Smooth muscle cell (in vitro differentiated cells): Measurements from ENCODE around the gene PSORS1C2. TPM values are rescaled to one million over a fixed set of nuclear protein-coding genes. Genes with fewer than 3 reads are reported as not detected.

ENCODE experiments used
- DNase-seq: peaks from one replicate; lab custom pipeline; 2025; ENCODE audit not compliant: unreplicated experiment; lab: John Stamatoyannopoulos, UW
- H2AFZ ChIP-seq: fragments of 200-600 bp; sonication (generic); 2 replicates; pipeline ENCODE4 v1.6.0; 2016; ENCODE audit warnings: antibody characterized with exemption, low read depth, mild to moderate bottlenecking
- H3F3A ChIP-seq: fragments of 200-600 bp; sonication (generic); 2 replicates; pipeline ENCODE4 v1.6.0; 2017; ENCODE audit warnings: antibody characterized with exemption, low read depth
- H3K27ac ChIP-seq: fragments of 200-600 bp; sonication (generic); 2 replicates; pipeline ENCODE4 v1.5.1; 2016; ENCODE audit warnings: low read depth, mild to moderate bottlenecking
- H3K27me3 ChIP-seq: fragments of 200-600 bp; sonication (generic); 2 replicates; pipeline ENCODE4 v1.6.1; 2016; ENCODE audit warnings: low read depth, mild to moderate bottlenecking
- H3K36me3 ChIP-seq: fragments of 200-600 bp; sonication (generic); 2 replicates; pipeline ENCODE4 v1.5.1; 2016; ENCODE audit warnings: low read depth
- H3K4me1 ChIP-seq: fragments of 200-600 bp; sonication (generic); 2 replicates; pipeline ENCODE4 v1.5.1; 2016; ENCODE audit warnings: low read depth
- H3K4me2 ChIP-seq: fragments of 200-600 bp; sonication (generic); 2 replicates; pipeline ENCODE4 v1.6.0; 2016; ENCODE audit warnings: mild to moderate bottlenecking
- H3K4me3 ChIP-seq: fragments of 200-600 bp; sonication (generic); 2 replicates; pipeline ENCODE4 v1.5.1; 2016; ENCODE audit warnings: mild to moderate bottlenecking
- H3K79me2 ChIP-seq: fragments of 200-600 bp; sonication (generic); 2 replicates; pipeline ENCODE4 v1.6.0; 2016; ENCODE audit warnings: low read depth, mild to moderate bottlenecking
- H3K9ac ChIP-seq: fragments of 200-600 bp; sonication (generic); 2 replicates; pipeline ENCODE4 v1.6.0; 2016; ENCODE audit warnings: low read depth
- H3K9me3 ChIP-seq: fragments of 200-600 bp; sonication (generic); replicated peaks from 2 replicates; pipeline ENCODE4 v1.5.1; 2016; ENCODE audit warnings: low read depth
- H4K20me1 ChIP-seq: fragments of 200-600 bp; sonication (generic); 2 replicates; pipeline ENCODE4 v1.6.0; 2016; ENCODE audit warnings: low read depth
- WGBS: methylation state at CpG from one replicate; pipeline ENCODE4 v1.1.7; 2016; ENCODE audit warnings: low lambda C conversion rate; 5-methylcytosine and 5-hydroxymethylcytosine counted together
- polyA plus RNA-seq: library from polyadenylated mRNA; unstranded; fragments of >200 nt; fragmentation: Nextera tagmentation; extraction: Ambion mirVana; gene quantifications from 2 replicates; pipeline ENCODE4 v1.2.1, GENCODE V29; 2016
- total RNA-seq: library from RNA; depleted of rRNA; stranded (reverse); fragments of >200 nt; gene quantifications from 2 replicates; pipeline ENCODE4 v1.2.3, GENCODE V29; 2014
- TF ChIP-seq, protein P1 (sequence below): fragments of 200-600 bp; sonication (generic); IDR thresholded peaks from 2 replicates; pipeline ENCODE4 v1.5.1; 2017; ENCODE audit warnings: borderline replicate concordance, mild to moderate bottlenecking, antibody characterized with exemption; ENCODE audit not compliant: insufficient read depth, poor library complexity, severe bottlenecking

PSORS1C2 gene
- total and polyA plus RNA-seq, 2 experiments from 2014 or later, result 0.49 to 1.1 TPM

GRCh38 chr6:31163922-31164321 is 25.1 kb upstream of the PSORS1C2 start:
- no peak for DNase-seq
- TF ChIP-seq, protein P1, sequence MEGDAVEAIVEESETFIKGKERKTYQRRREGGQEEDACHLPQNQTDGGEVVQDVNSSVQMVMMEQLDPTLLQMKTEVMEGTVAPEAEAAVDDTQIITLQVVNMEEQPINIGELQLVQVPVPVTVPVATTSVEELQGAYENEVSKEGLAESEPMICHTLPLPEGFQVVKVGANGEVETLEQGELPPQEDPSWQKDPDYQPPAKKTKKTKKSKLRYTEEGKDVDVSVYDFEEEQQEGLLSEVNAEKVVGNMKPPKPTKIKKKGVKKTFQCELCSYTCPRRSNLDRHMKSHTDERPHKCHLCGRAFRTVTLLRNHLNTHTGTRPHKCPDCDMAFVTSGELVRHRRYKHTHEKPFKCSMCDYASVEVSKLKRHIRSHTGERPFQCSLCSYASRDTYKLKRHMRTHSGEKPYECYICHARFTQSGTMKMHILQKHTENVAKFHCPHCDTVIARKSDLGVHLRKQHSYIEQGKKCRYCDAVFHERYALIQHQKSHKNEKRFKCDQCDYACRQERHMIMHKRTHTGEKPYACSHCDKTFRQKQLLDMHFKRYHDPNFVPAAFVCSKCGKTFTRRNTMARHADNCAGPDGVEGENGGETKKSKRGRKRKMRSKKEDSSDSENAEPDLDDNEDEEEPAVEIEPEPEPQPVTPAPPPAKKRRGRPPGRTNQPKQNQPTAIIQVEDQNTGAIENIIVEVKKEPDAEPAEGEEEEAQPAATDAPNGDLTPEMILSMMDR, result no peak

GRCh38 chr6:31162463-31163165 is 23.7 kb upstream of the PSORS1C2 start:
- TF ChIP-seq, protein P1, result no peak
- no peaks in the 10 kb centered on the region for H4K20me1 ChIP-seq
- no peaks in the 10 kb centered on the region for H3F3A ChIP-seq
- H3K27me3 ChIP-seq, result no peaks in the 10 kb centered on the region
- no peak for DNase-seq
- no peak overlapping the region for H3K4me3 ChIP-seq
- H3K4me2 ChIP-seq, result no peak overlapping the region
- WGBS, result 89% methylated on average over 13 of the region's 13 CpGs
- peaks cover 8% of the 10 kb centered on the region for H3K4me1 ChIP-seq
- H3K36me3 ChIP-seq, result no peaks in the 10 kb centered on the region
- H2AFZ ChIP-seq, result no peak overlapping the region
- H3K27ac ChIP-seq, result no peak overlapping the region
- no peaks in the 10 kb centered on the region for H3K9me3 ChIP-seq
- no peaks in the 10 kb centered on the region for H3K79me2 ChIP-seq
- H3K9ac ChIP-seq, result no peak overlapping the region

More at GRCh38 chr6:31163922-31164321, 25.1 kb upstream of the PSORS1C2 start:
- H3K4me1 ChIP-seq, result peaks cover 8% of the 10 kb centered on the region
- peaks cover 8% of the 10 kb centered on the region for H3K27me3 ChIP-seq
- no peaks in the 10 kb centered on the region for H3F3A ChIP-seq
- H3K4me2 ChIP-seq, result no peak overlapping the region
- H2AFZ ChIP-seq, result no peak overlapping the region
- no peaks in the 10 kb centered on the region for H3K9me3 ChIP-seq
- no peaks in the 10 kb centered on the region for H4K20me1 ChIP-seq
- no peak overlapping the region for H3K9ac ChIP-seq
- no peaks in the 10 kb centered on the region for H3K36me3 ChIP-seq
- no peak overlapping the region for H3K27ac ChIP-seq
- no peaks in the 10 kb centered on the region for H3K79me2 ChIP-seq
- H3K4me3 ChIP-seq, result no peak overlapping the region

DNA sequence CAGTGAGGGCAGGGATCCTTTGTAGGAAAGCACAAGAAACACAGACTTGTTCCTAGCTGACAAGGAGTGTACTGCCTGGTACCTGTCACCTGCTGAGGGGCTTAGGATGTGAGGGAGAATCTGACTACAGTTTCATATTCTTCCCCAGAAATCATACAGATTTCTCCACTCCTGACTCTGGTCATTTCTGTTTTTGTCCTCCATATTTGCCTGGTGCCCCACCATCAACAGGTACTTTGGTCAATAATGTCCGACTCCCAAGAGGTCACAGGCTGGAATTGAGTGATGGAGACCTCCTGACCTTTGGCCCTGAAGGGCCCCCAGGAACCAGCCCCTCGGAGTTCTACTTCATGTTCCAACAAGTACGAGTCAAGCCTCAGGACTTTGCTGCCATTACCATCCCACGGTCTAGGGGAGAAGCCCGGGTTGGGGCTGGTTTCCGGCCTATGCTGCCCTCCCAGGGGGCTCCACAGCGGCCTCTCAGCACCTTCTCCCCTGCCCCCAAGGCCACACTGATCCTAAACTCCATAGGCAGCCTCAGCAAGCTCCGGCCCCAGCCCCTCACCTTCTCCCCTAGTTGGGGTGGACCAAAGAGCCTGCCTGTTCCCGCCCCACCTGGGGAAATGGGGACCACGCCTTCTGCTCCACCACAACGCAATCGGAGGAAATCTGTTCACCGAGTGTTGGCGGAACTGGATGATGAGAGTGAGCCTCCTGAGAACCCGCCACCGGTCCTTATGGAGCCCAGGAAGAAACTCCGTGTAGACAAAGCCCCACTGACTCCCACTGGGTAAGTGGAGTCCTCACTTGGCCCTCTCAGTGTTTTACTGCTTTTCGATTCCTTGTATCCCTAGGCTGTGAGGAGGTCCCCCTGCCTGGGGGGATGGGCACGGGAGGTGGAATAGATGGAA is 22.6 kb upstream of the PSORS1C2 start:
- no peak overlapping the region for H3K9ac ChIP-seq
- WGBS, result 90% methylated on average over 19 of the region's 19 CpGs
- peaks cover 16% of the 10 kb centered on the region for H3K4me1 ChIP-seq
- H3K36me3 ChIP-seq, result no peaks in the 10 kb centered on the region
- no peak overlapping the region for H3K4me3 ChIP-seq
- H3K79me2 ChIP-seq, result no peaks in the 10 kb centered on the region
- H4K20me1 ChIP-seq, result no peaks in the 10 kb centered on the region
- no peaks in the 10 kb centered on the region for H3K27me3 ChIP-seq
- no peaks in the 10 kb centered on the region for H3K9me3 ChIP-seq
- no peak overlapping the region for H3K4me2 ChIP-seq
- DNase-seq, result no peak
- H2AFZ ChIP-seq, result no peak overlapping the region
- H3K27ac ChIP-seq, result no peak overlapping the region
- no peaks in the 10 kb centered on the region for H3F3A ChIP-seq
- TF ChIP-seq, protein P1, result no peak
